Esophagus squamous epithelium (tissue), 5 donors: ENCODE measurements around the gene MAP3K20. TPM values are rescaled to one million over a fixed set of nuclear protein-coding genes. Genes with fewer than 3 reads are reported as not detected.

ENCODE experiments used
- DNase-seq: peaks from one replicate; lab custom pipeline; 2025; lab: John Stamatoyannopoulos, UW
- H3K27ac ChIP-seq, 4 donors: fragments of 200-600 bp; sonication (generic); one replicate each; pipeline ENCODE4 v1.5.1; 2016 to 2019; ENCODE audit warnings: mild to moderate bottlenecking in 1 of 4
- H3K27me3 ChIP-seq, 4 donors: fragments of 200-600 bp; sonication (generic); 1 replicate in 3 of 4; 2 replicates in 1 of 4; pipeline versions ENCODE4 v1.5.1 to v1.6.0; 2017 to 2021; ENCODE audit warnings: antibody characterized with exemption in 1 of 4
- H3K36me3 ChIP-seq, 3 donors: fragments of 200-600 bp; sonication (generic); one replicate each; pipeline ENCODE4 v1.5.1; 2016 to 2019
- H3K4me1 ChIP-seq, 3 donors: fragments of 200-600 bp; sonication (generic); one replicate each; pipeline ENCODE4 v1.5.1; 2017 to 2019
- H3K4me3 ChIP-seq, 4 donors: fragments of 200-600 bp; sonication (generic); 1 replicate in 3 of 4; 2 replicates in 1 of 4; pipeline ENCODE4 v1.5.1; 2016 to 2019; ENCODE audit warnings: mild to moderate bottlenecking in 2 of 4, moderate library complexity in 1 of 4
- H3K9me3 ChIP-seq, 3 donors: fragments of 200-600 bp; sonication (generic); one replicate each; pipeline ENCODE4 v1.5.1; 2016 to 2019
- POLR2A ChIP-seq, 4 donors: fragments of 450-650 bp; IDR thresholded peaks; one replicate each; pipeline ENCODE4 v1.6.1; 2017; ENCODE audit warnings: antibody characterized with exemption in 4 of 4, mild to moderate bottlenecking in 4 of 4, moderate library complexity in 3 of 4
- WGBS, 2 donors: methylation state at CpG; one replicate each; pipeline ENCODE4 v1.1.5; 2018; 5-methylcytosine and 5-hydroxymethylcytosine counted together
- intact Hi-C: fragments of 100-400 bp; cut with DNase I; formaldehyde crosslinking; loops from one replicate; pipeline ENCODE4 v1.15.0; 2022
- total RNA-seq, 4 donors: library from RNA; depleted of rRNA; stranded (reverse); fragments of >200 nt; gene quantifications; one replicate each; pipeline ENCODE4 v1.1.0, GENCODE V29; 2016
- TF ChIP-seq, protein P1 (sequence below), 6 experiments: fragments of 450-650 bp in 4 of 6; fragments of 200-600 bp in 2 of 6; sonication (generic) in 2 of 6; IDR thresholded peaks; one replicate each; pipeline ENCODE4 v1.5.1; 2016 to 2019; ENCODE audit warnings: antibody characterized with exemption in 6 of 6, mild to moderate bottlenecking in 4 of 6, moderate library complexity in 4 of 6
- donor health status: DM: yes; HTN: yes; CAD: no.

Gene MAP3K20
- total RNA-seq, 4 donors from 2014 or later, result 7.2 to 55.3 (median 26.3) TPM

DNA sequence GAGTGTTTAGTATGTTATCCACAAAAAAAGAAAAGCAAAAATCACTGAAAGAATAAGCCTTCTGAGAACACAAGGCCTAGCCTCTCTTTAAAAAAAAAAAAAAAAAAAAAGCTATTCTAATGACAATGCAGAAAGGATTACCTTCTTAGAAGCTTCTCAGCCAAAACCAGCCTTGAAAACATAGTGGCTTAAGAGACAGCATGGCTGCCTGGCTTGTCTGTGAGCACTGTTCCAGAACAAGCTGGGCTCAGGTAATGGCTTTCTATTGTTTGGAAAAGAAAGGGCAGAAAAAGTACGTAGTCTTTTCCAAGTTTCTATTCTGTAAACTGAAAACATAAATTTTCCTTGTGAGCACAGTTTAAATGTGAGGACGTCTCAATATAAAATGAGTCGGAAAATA is 119.5 kb downstream of the MAP3K20 start:
- Histone ChIP-seq H3K4me3 (no peak overlapping the region), H3K27me3 (no peaks in the 10 kb centered on the region), H3K9me3 (no peaks in the 10 kb centered on the region), H3K36me3 (peaks cover 0 to 16% (median 0%) of the 10 kb centered on the region in 3 donors), H3K4me1 (peaks cover 0 to 42% (median 9%) of the 10 kb centered on the region in 3 donors), H3K27ac (peak overlapping the region in 2 of 4 donors; percentile 37 to 49)
- TF ChIP-seq, protein P1, sequence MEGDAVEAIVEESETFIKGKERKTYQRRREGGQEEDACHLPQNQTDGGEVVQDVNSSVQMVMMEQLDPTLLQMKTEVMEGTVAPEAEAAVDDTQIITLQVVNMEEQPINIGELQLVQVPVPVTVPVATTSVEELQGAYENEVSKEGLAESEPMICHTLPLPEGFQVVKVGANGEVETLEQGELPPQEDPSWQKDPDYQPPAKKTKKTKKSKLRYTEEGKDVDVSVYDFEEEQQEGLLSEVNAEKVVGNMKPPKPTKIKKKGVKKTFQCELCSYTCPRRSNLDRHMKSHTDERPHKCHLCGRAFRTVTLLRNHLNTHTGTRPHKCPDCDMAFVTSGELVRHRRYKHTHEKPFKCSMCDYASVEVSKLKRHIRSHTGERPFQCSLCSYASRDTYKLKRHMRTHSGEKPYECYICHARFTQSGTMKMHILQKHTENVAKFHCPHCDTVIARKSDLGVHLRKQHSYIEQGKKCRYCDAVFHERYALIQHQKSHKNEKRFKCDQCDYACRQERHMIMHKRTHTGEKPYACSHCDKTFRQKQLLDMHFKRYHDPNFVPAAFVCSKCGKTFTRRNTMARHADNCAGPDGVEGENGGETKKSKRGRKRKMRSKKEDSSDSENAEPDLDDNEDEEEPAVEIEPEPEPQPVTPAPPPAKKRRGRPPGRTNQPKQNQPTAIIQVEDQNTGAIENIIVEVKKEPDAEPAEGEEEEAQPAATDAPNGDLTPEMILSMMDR (IDR thresholded peaks at IDR 0.05), result no peak
- no peak for TF ChIP-seq POLR2A (IDR thresholded peaks at IDR 0.05)
- DNase-seq, result no peak
- intact Hi-C loops, result no loop called here
- 46 to 71% methylated on average over 3 of the region's 3 CpGs for WGBS, 2 donors

DNA sequence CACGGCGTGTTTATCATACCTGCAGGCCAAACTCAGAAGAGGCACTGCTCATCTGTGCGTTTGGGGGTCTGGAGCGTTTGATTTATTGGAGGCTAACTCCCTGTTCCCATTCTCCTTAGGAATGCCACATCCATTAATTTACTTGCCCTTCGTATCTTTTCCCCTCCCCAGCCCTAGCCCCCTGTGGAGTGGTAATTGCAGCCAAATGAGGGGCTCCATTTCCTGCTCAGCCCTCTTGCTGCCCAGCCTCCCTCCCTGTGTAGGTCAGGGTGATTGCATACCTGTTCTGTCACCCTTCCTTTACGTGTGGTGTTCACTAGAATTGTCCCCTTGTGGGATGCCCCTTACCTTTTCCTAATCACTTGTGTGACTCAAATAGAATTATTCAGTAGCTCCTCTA is 120.4 kb downstream of the MAP3K20 start:
- Histone ChIP-seq H3K36me3 (peaks cover 0 to 16% (median 0%) of the 10 kb centered on the region in 3 donors), H3K27me3 (no peaks in the 10 kb centered on the region), H3K4me1 (peaks cover 0 to 42% (median 9%) of the 10 kb centered on the region in 3 donors), H3K9me3 (no peaks in the 10 kb centered on the region), H3K27ac (no peak overlapping the region), H3K4me3 (no peak overlapping the region)
- no peak for DNase-seq
- 90 to 92% methylated on average over 6 of the region's 6 CpGs for WGBS, 2 donors
- intact Hi-C loops, result no loop called here
- no peak for TF ChIP-seq POLR2A (IDR thresholded peaks at IDR 0.05)
- TF ChIP-seq, protein P1 (IDR thresholded peaks at IDR 0.05), result no peak

DNA sequence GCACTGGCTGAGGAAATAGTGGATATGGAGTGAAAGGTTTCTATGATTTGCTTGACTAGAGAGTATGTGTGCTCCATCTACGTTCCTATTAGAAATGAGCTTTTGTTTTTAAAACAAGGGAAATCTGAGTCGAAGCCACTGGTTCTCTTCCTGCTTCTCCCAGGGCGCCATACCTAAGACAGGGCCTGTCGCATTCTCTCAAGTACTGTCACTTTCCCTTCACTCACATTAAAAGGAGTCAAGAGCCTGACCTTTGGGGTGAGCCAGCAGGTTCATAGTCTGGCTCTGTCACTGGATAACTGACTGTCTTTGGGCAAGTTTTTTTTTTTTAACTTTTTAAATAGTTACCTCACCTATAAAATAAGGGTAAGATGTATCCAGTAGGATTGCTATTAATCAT is 121.0 kb downstream of the MAP3K20 start:
- Histone ChIP-seq H3K9me3 (no peaks in the 10 kb centered on the region), H3K27ac (no peak overlapping the region), H3K36me3 (peaks cover 0 to 16% (median 0%) of the 10 kb centered on the region in 3 donors), H3K4me3 (no peak overlapping the region), H3K27me3 (no peaks in the 10 kb centered on the region), H3K4me1 (peaks cover 0 to 37% (median 5%) of the 10 kb centered on the region in 3 donors)
- TF ChIP-seq, protein P1 (IDR thresholded peaks at IDR 0.05), result no peak
- 89 to 90% methylated on average over 4 of the region's 4 CpGs for WGBS, 2 donors
- no peak for DNase-seq
- intact Hi-C loops, result no loop called here

DNA sequence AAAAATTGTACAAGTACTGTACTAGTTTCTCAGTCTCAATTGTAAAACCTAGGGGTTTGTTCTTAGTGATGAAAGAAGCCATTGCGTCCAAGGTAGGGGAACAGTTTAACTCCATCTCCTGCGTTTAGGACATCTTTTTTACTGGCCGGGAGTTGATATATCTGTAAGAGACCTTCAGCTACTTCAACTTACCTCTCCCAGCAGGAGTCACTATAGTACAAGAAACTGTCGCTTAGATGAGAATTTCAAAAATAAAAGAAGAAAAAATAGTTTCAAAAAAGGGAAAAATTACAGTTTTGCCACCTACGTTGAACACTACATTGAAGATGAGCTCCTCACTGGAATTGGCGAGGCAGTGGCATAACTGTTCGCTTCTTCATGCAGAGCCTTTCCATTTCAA is 122.7 kb downstream of the MAP3K20 start:
- Histone ChIP-seq H3K27ac (no peak overlapping the region), H3K4me3 (no peak overlapping the region), H3K9me3 (no peaks in the 10 kb centered on the region), H3K27me3 (no peaks in the 10 kb centered on the region), H3K4me1 (peaks cover 0 to 23% (median 0%) of the 10 kb centered on the region in 3 donors), H3K36me3 (peaks cover 0 to 16% (median 0%) of the 10 kb centered on the region in 3 donors)
- no peak for DNase-seq
- 92 to 93% methylated on average over 7 of the region's 7 CpGs for WGBS, 2 donors
- intact Hi-C loops, result no loop called here
- TF ChIP-seq POLR2A (IDR thresholded peaks at IDR 0.05), result no peak
- TF ChIP-seq, protein P1 (IDR thresholded peaks at IDR 0.05), result no peak

DNA sequence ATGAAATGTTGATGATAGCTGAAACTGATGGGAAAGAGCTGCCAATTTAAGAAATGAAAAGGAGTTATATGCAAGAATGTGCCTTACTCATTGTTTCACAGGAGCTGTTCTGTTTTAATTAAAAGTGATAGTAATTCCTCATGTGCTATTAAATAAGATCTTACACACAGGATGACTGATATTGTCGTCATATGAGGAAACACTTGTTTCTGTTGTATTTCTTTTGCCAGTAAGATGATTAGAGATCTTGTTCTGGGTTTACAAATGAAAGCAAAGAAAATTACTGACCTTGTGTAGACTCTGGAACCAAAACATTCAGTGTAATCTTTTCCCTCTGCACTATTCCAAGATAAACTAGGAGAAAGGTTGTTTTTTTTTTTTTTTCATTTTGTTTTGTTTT is 123.6 kb downstream of the MAP3K20 start:
- Histone ChIP-seq H3K4me3 (no peak overlapping the region), H3K9me3 (no peaks in the 10 kb centered on the region), H3K4me1 (peaks cover 0 to 26% (median 0%) of the 10 kb centered on the region in 3 donors), H3K27me3 (no peaks in the 10 kb centered on the region), H3K27ac (peak overlapping the region in 2 of 4 donors; percentile 15 to 43), H3K36me3 (peaks cover 0 to 16% (median 0%) of the 10 kb centered on the region in 3 donors)
- no peak for DNase-seq
- TF ChIP-seq, protein P1 (IDR thresholded peaks at IDR 0.05), result no peak
- no peak for TF ChIP-seq POLR2A (IDR thresholded peaks at IDR 0.05)
- intact Hi-C loops, result no loop called here
- 35 to 50% methylated on average over 1 of the region's 1 CpG for WGBS, 2 donors
